Body of pancreas (tissue), 4 donors: ENCODE results near the gene SFT2D2. TPM values are rescaled to one million over a fixed set of nuclear protein-coding genes. Genes with fewer than 3 reads are reported as not detected.
A peak's percentile ranks its signal among the peaks of the same experiment; 100 is the strongest.

Experiments used
- ATAC-seq: fragments of 150-250 bp; one replicate; pipeline ENCODE4 v1.9.1; 2016
- DNase-seq, 4 donors: peaks; one replicate each; pipeline ENCODE4 v3.0.0-alpha.2; 2019
- H3K27ac ChIP-seq, 4 donors: fragments of 200-600 bp; sonication (generic); 1 replicate in 3 of 4; 2 replicates in 1 of 4; pipeline versions ENCODE4 v1.5.1 to v1.6.1; 2016 to 2019; ENCODE audit warnings: mild to moderate bottlenecking in 1 of 4, mixed read lengths in 1 of 4, moderate library complexity in 1 of 4
- H3K27me3 ChIP-seq, 2 donors: fragments of 200-600 bp; sonication (generic); one replicate each; pipeline ENCODE4 v1.6.0; 2016; ENCODE audit warnings: mild to moderate bottlenecking in 1 of 2
- H3K36me3 ChIP-seq, 2 donors: fragments of 200-600 bp; sonication (generic); replicated peaks in 1 of 2; 2 replicates each; pipeline ENCODE4 v1.5.1; 2016; ENCODE audit warnings: low read depth in 2 of 2; ENCODE audit not compliant: insufficient read depth in 1 of 2
- H3K4me1 ChIP-seq: fragments of 200-600 bp; sonication (generic); one replicate; pipeline ENCODE4 v1.6.0; 2016
- H3K4me3 ChIP-seq, 2 donors: fragments of 200-600 bp; sonication (generic); 1 replicate in 1 of 2; 2 replicates in 1 of 2; pipeline ENCODE4 v1.5.1; 2016 to 2019
- H3K9me3 ChIP-seq, 3 donors: fragments of 200-600 bp; sonication (generic); 1 replicate in 2 of 3; 2 replicates in 1 of 3; pipeline ENCODE4 v1.5.1; 2016
- POLR2A ChIP-seq, 3 donors: fragments of 450-650 bp; IDR thresholded peaks; one replicate each; pipeline ENCODE4 v1.6.1; 2016; ENCODE audit warnings: antibody characterized with exemption in 3 of 3, mild to moderate bottlenecking in 2 of 3
- WGBS, 2 donors: methylation state at CpG; one replicate each; pipeline ENCODE4 v1.1.5; 2017; 5-methylcytosine and 5-hydroxymethylcytosine counted together
- intact Hi-C: fragments of 100-400 bp; cut with DNase I; formaldehyde crosslinking; loops from one replicate; pipeline ENCODE4 v1.15.1; 2023
- total RNA-seq, 2 donors: library from RNA; depleted of rRNA; stranded (reverse); fragments of >200 nt; gene quantifications; one replicate each; pipeline ENCODE4 v1.1.0, GENCODE V29; 2016
- TF ChIP-seq, protein P1 (sequence below), 7 experiments: fragments of 450-650 bp in 4 of 7; fragments of 200-600 bp in 3 of 7; sonication (generic) in 3 of 7; IDR thresholded peaks; one replicate each; pipeline ENCODE4 v1.5.1; 2016 to 2019; ENCODE audit warnings: antibody characterized with exemption in 7 of 7

Gene SFT2D2
- 10 to 100 TPM; 13.8 to 19.5 TPM for total RNA-seq

DNA sequence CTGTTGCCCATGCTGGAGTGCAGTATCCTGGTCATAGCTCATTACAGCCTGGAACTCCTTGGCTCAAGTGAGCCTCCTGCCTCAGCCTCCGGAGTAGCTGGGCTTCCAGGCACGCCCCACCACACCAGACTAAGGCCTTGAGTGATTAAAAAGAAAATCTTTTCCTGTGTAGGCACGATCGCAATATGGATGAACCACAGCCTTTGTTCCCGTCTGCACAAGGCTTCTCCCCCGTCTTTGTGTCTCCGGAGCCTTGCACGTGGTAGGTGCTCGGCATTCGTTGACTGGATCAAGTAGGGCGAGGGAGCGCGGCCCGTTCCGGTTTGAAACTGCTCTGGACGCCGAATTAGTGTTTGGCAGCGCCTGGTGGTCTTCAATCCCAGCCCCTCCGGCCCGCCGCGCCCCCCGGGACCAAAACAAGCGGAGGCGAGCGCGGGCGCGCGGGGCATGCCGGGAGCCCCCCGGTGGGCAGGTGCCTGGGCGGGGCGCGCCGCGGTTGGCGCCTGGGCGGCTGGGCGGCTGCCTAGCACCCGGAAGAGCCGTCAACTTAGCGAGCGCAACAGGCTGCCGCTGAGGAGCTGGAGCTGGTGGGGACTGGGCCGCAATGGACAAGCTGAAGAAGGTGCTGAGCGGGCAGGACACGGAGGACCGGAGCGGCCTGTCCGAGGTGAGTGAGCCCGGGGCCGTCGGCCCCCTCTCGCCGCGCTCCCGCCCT is at the start of gene SFT2D2:
Gene SFT2D2, plus strand, starts transcription at position 529 of the 715 bp plus-strand sequence. Its CDS starts 76 bp downstream, at position 605.
- intact Hi-C loops, result no loop called here
- ATAC-seq (peak; percentile 97), DNase-seq (peak; percentile 80 to 85 (median 80))
- 2 to 5% methylated on average over 10 to 41 of the region's 58 CpGs for WGBS, 2 donors
- peak within 1 kb of the TSS; percentile 68 to 89 (median 78) for H3K27ac ChIP-seq
- no peaks in the 10 kb centered on the region for H3K36me3 ChIP-seq
- TF ChIP-seq POLR2A (IDR thresholded peaks at IDR 0.05), result peak; percentile 73 to 84 (median 83)
- TF ChIP-seq, protein P1, sequence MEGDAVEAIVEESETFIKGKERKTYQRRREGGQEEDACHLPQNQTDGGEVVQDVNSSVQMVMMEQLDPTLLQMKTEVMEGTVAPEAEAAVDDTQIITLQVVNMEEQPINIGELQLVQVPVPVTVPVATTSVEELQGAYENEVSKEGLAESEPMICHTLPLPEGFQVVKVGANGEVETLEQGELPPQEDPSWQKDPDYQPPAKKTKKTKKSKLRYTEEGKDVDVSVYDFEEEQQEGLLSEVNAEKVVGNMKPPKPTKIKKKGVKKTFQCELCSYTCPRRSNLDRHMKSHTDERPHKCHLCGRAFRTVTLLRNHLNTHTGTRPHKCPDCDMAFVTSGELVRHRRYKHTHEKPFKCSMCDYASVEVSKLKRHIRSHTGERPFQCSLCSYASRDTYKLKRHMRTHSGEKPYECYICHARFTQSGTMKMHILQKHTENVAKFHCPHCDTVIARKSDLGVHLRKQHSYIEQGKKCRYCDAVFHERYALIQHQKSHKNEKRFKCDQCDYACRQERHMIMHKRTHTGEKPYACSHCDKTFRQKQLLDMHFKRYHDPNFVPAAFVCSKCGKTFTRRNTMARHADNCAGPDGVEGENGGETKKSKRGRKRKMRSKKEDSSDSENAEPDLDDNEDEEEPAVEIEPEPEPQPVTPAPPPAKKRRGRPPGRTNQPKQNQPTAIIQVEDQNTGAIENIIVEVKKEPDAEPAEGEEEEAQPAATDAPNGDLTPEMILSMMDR (IDR thresholded peaks at IDR 0.05), result no peak
- peak within 1 kb of the TSS; percentile 72 to 96 for H3K4me3 ChIP-seq
- H3K4me1 ChIP-seq, result peaks cover 30% of the 10 kb centered on the region
- no peaks in the 10 kb centered on the region for H3K9me3 ChIP-seq
- H3K27me3 ChIP-seq, result no peaks in the 10 kb centered on the region

DNA sequence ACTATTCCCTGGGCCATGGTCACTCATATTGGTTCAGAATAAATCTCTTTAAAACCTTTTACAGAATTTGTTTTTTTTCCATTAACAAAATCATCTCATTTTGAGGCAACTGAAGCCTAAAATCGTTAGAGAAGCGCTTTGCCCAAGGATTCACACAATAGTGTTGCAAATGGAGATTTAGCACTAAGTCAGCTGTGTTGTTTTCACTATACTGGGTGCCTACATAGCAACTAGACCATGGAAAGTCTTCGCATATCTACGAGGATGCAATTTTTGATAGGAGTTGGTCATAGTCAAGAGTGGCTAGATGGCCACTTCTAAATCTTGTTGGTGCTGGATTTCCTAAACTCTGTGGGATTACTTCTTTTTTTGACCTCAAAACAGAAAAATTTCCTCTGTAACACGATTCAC is 47.6 kb upstream of the SFT2D2 start:
- Histone ChIP-seq H3K4me3 (peak overlapping the region in 1 of 2 donors; percentile 82), H3K4me1 (peaks cover 7% of the 10 kb centered on the region), H3K27me3 (no peaks in the 10 kb centered on the region), H3K27ac (peak overlapping the region; percentile 88 to 92 (median 92)), H3K36me3 (no peaks in the 10 kb centered on the region), H3K9me3 (no peaks in the 10 kb centered on the region)
- WGBS, 2 donors, result 70 to 71% methylated on average over 5 of the region's 5 CpGs
- TF ChIP-seq, protein P1 (IDR thresholded peaks at IDR 0.05), result no peak
- DNase-seq (no peak), ATAC-seq (no peak)
- intact Hi-C loops, result no loop called here

DNA sequence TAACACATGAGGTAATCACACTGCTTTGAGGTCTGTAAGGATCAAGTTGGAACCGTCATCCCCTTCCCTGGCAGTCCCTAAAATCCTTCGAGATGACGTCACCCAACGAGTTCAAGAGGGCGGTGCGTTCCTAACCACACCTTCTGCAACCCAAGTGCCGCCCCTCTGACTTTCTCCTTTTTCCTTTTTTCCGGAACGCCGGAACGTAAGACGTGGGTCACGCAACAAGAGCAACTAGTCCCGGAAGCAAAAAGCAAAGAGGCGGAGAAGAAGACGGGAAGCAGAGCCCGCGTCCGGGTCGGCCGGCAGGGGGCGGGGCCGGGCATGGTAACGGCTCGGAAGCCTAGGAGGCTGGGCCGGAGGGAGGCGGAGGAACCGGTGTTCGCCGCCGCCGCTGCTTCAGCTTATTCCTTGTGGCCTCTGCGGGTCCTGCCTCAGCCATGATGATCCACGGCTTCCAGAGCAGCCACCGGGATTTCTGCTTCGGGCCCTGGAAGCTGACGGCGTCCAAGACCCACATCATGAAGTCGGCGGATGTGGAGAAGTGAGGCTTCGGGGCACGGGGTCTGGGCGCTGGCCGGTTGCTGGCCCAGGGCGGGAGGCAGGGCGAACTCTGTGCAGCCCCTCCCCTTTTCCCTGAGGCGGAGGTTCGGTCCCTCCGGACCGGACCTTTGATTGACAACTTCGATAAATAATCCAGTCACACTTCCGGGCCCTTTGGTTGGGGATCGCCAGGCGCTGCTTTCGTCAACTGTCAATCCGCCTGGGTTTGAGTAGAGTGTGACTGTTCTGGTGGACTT is 47.0 kb upstream of the SFT2D2 start, which contains the start of gene TIPRL:
Gene TIPRL, plus strand, starts transcription at position 325 of the 800 bp plus-strand sequence. Its CDS starts 116 bp downstream, at position 441.
- WGBS, 2 donors, result 0% methylated on average over 20 to 56 of the region's 56 CpGs
- intact Hi-C loops, result no loop called here

DNA sequence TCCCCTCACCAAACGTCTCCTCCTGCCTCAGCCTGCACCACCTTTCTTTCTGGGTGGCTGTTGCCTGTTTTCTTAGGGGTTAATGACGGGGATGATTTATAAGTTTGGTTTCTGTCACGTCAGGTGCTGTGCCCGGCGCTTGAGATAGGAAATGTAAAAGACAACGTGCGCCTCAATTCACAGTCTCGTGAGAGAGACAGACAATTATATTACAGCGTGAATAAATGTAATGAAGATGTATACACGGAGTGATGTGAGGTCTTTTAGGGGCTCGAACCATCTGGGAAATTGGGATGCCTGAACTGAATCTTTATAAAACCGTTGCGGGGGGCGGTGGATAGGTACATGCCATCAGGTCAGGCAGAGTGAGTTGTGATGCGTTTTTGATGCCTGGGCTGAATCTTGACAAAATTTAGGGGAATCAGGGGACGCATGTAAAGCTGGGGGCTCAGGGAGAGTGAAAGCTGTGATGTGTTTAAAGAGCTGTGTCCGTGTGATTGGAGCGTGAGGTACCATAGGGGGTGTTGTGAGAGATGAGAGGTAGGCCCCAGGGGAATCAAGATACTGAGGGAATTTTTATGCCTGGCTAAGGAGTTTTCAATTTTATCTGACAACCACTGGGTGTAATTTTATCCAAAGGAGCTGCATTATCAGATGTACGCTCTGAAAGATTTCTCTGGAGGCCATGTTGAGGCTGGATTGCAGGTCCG is 46.2 kb upstream of the SFT2D2 start:
- Histone ChIP-seq H3K4me3 (peak overlapping the region; percentile 62 to 82), H3K36me3 (no peaks in the 10 kb centered on the region), H3K27me3 (no peaks in the 10 kb centered on the region), H3K9me3 (no peaks in the 10 kb centered on the region), H3K27ac (peak overlapping the region; percentile 88 to 92 (median 92)), H3K4me1 (peaks cover 7% of the 10 kb centered on the region)
- WGBS, 2 donors, result 2 to 3% methylated on average over 20 of the region's 20 CpGs
- intact Hi-C loops, result no loop called here
- ATAC-seq, result no peak
- TF ChIP-seq POLR2A (IDR thresholded peaks at IDR 0.05), result no peak
- TF ChIP-seq, protein P1 (IDR thresholded peaks at IDR 0.05), result no peak
- DNase-seq, result no peak

More for the DNA sequence above, 47.0 kb upstream of the SFT2D2 start, which contains the start of gene TIPRL:
- no peaks in the 10 kb centered on the region for H3K27me3 ChIP-seq
- H3K27ac ChIP-seq, result peak within 1 kb of the TSS; percentile 88 to 92 (median 92)
- no peaks in the 10 kb centered on the region for H3K9me3 ChIP-seq
- H3K4me3 ChIP-seq, result peak within 1 kb of the TSS; percentile 62 to 82
- ATAC-seq (peak; percentile 94), DNase-seq (peak; percentile 95 to 97 (median 96))
- TF ChIP-seq, protein P1 (IDR thresholded peaks at IDR 0.05), result peak; percentile 54 to 91 (median 73)
- peak; percentile 61 to 87 (median 87) for TF ChIP-seq POLR2A (IDR thresholded peaks at IDR 0.05)
- H3K4me1 ChIP-seq, result peaks cover 7% of the 10 kb centered on the region
- no peaks in the 10 kb centered on the region for H3K36me3 ChIP-seq
